A673 (cell line): Measurements from ENCODE around the gene STX8. TPM values are rescaled to one million over a fixed set of nuclear protein-coding genes. Genes with fewer than 3 reads are reported as not detected.

ENCODE experiments used
- BruUV-seq: library from RNA; stranded (reverse); fragments of 400-500 nt; replicated peaks from 2 replicates; lab custom pipeline; 2021; lab: Mats Ljungman, UMichigan
- CTCF ChIA-PET: fragments of 300-600 bp; sonication (Branson Sonifier 250); formaldehyde crosslinking; loops from one replicate; lab custom pipeline; 2022; ENCODE audit warnings: antibody characterized with exemption; lab: Charles Lee
- POLR2A ChIA-PET: fragments of 300-600 bp; sonication (Branson Sonifier 250); formaldehyde crosslinking; loops from one replicate; lab custom pipeline; 2022; ENCODE audit warnings: antibody characterized with exemption; ENCODE audit not compliant: low non-redundant PET; lab: Charles Lee
- DNase-seq: peaks from one replicate; pipeline ENCODE4 v3.0.0-alpha.2; 2015; ENCODE audit warnings: low spot score
- H3K27ac ChIP-seq: fragments of 200-600 bp; sonication (generic); 2 replicates; pipeline ENCODE4 v1.5.1; 2016; ENCODE audit warnings: mixed run types, low read depth, mild to moderate bottlenecking, mixed read lengths, antibody characterized with exemption, low read length; ENCODE audit not compliant: poor library complexity, severe bottlenecking
- H3K27me3 ChIP-seq: fragments of 200-600 bp; sonication (generic); replicated peaks from 2 replicates; pipeline ENCODE4 v1.6.1; 2017; ENCODE audit warnings: mixed run types, low read depth, mild to moderate bottlenecking, mixed read lengths, antibody characterized with exemption, low read length; ENCODE audit not compliant: insufficient read depth, poor library complexity
- H3K36me3 ChIP-seq: fragments of 200-600 bp; sonication (generic); 2 replicates; pipeline ENCODE4 v1.6.1; 2016; ENCODE audit warnings: mixed run types, mild to moderate bottlenecking, mixed read lengths, antibody characterized with exemption, low read length; ENCODE audit not compliant: insufficient read depth, poor library complexity, severe bottlenecking
- H3K4me1 ChIP-seq: fragments of 200-600 bp; sonication (generic); 2 replicates; pipeline ENCODE4 v1.6.1; 2017; ENCODE audit warnings: mixed run types, mild to moderate bottlenecking, mixed read lengths, antibody characterized with exemption, low read length; ENCODE audit not compliant: insufficient read depth, poor library complexity, severe bottlenecking
- H3K4me3 ChIP-seq: fragments of 200-600 bp; sonication (generic); 2 replicates; pipeline ENCODE4 v1.5.1; 2016; ENCODE audit warnings: low read depth, mixed run types, mild to moderate bottlenecking, mixed read lengths, low read length; ENCODE audit not compliant: poor library complexity, severe bottlenecking
- H3K9me3 ChIP-seq: fragments of 200-600 bp; sonication (generic); 2 replicates; pipeline ENCODE4 v1.6.1; 2016; ENCODE audit warnings: mixed run types, low read depth, mild to moderate bottlenecking, mixed read lengths, antibody characterized with exemption, low read length; ENCODE audit not compliant: poor library complexity, severe bottlenecking
- CTCF ChIP-seq: fragments of 300-800, 200-600 bp; sonication (generic); conservative IDR thresholded peaks from 2 replicates; pipeline ENCODE4 v1.5.1; 2017; ENCODE audit warnings: low read depth, mild to moderate bottlenecking, antibody characterized with exemption, low read length, moderate library complexity, mixed read lengths
- EZH2 ChIP-seq: fragments of 200-600 bp; sonication (generic); IDR thresholded peaks from 2 replicates; pipeline ENCODE4 v1.6.1; 2017; ENCODE audit warnings: borderline replicate concordance, low read depth, mild to moderate bottlenecking, mixed read lengths, antibody characterized with exemption, low read length; ENCODE audit not compliant: poor library complexity, severe bottlenecking
- intact Hi-C: fragments of 100-400 bp; cut with micrococcal nuclease; formaldehyde crosslinking; loops from one replicate; pipeline ENCODE4 v1.10.0; 2022; ENCODE audit not compliant: unreplicated experiment
- total RNA-seq: library from RNA; stranded (reverse); gene quantifications from 2 replicates; pipeline ENCODE4 v1.2.3, GENCODE V29; 2021

STX8 gene
- total RNA-seq, 1 experiment from 2014 or later: 51.4 TPM

- peak; percentile 33 for DNase-seq
- POLR2A ChIA-PET: interaction anchor here (0.6 kb wide), 1 partner anchor 540 kb away, joined by 3 read pairs; no protein-coding TSS in a partner anchor
Measured at GRCh38 chr17:9529033-9529700, 46.5 kb downstream of the STX8 start.

GRCh38 chr17:9527788-9528187 lies 47.8 kb downstream of the STX8 start:
- H3K9me3 ChIP-seq: no peaks in the 10 kb centered on the region
- POLR2A ChIA-PET: no interaction called here
- BruUV-seq: no TSS peak
- no peaks in the 10 kb centered on the region for H3K4me1 ChIP-seq
- no peaks in the 10 kb centered on the region for H3K27me3 ChIP-seq
- no peak overlapping the region for H3K4me3 ChIP-seq
- no peaks in the 10 kb centered on the region for H3K36me3 ChIP-seq
- no peak for TF ChIP-seq CTCF
- no peak for TF ChIP-seq EZH2
- no peak overlapping the region for H3K27ac ChIP-seq
- CTCF ChIA-PET: no interaction called here
- intact Hi-C loops: loop anchor here (10.0 kb wide), 2 partner anchors 223 to 773 kb away; partner anchors contain the start of gene SPDYE4
- no peak for DNase-seq

More at GRCh38 chr17:9529033-9529700, 46.5 kb downstream of the STX8 start:
- H3K4me3 ChIP-seq: no peak overlapping the region
- intact Hi-C loops: loop anchor here (10.0 kb wide), 2 partner anchors 224 to 774 kb away; partner anchors contain the start of gene SPDYE4
- H3K27me3 ChIP-seq: no peaks in the 10 kb centered on the region
- no peaks in the 10 kb centered on the region for H3K36me3 ChIP-seq
- no TSS peak for BruUV-seq
- TF ChIP-seq EZH2: no peak
- TF ChIP-seq CTCF: peak; percentile 71
- no peaks in the 10 kb centered on the region for H3K4me1 ChIP-seq
- H3K9me3 ChIP-seq: no peaks in the 10 kb centered on the region
- CTCF ChIA-PET: interaction anchor here (0.6 kb wide), 3 partner anchors 168 to 507 kb away, joined by 3 read pairs; no protein-coding TSS in a partner anchor
- no peak overlapping the region for H3K27ac ChIP-seq

GRCh38 chr17:9522074-9522473 lies 53.5 kb downstream of the STX8 start:
- POLR2A ChIA-PET: no interaction called here
- CTCF ChIA-PET: interaction anchor here (0.5 to 0.9 kb wide), 3 partner anchors 46 to 527 kb away, joined by 3 to 5 read pairs (median 3); no protein-coding TSS in a partner anchor
- DNase-seq: peak; percentile 71

More at GRCh38 chr17:9522074-9522473, 53.5 kb downstream of the STX8 start:
- Histone ChIP-seq H3K9me3 (no peaks in the 10 kb centered on the region), H3K4me1 (no peaks in the 10 kb centered on the region), H3K4me3 (no peak overlapping the region), H3K27ac (no peak overlapping the region), H3K36me3 (no peaks in the 10 kb centered on the region), H3K27me3 (no peaks in the 10 kb centered on the region)
- intact Hi-C loops: loop anchor here (2.0 to 10.0 kb wide), 4 partner anchors 119 to 767 kb away; partner anchors contain the start of gene SPDYE4
- no TSS peak for BruUV-seq
- TF ChIP-seq EZH2 (no peak), CTCF (peak; percentile 68)
